ENCODE results near the gene FAM20A.

FAM20A gene

GRCh38 chr17:68612923-68613292 is 11.7 kb upstream of the FAM20A start:
- TF ChIP-seq CTCF (IDR thresholded peaks at IDR 0.05; ENCODE audit: unreplicated experiment in 3 of 3), result no peak
- peak overlapping the region in 1 of 3 experiments; percentile 69 for H3K27ac Mint-ChIP-seq
- peaks cover 8% of the 10 kb centered on the region for H3K27me3 Mint-ChIP-seq (ENCODE audit: low read depth)
- no peaks in the 10 kb centered on the region for H3K4me1 Mint-ChIP-seq
- peaks cover 20% of the 10 kb centered on the region for H3K9me3 Mint-ChIP-seq
- H3K4me3 Mint-ChIP-seq, result no peak overlapping the region
- H3K36me3 Mint-ChIP-seq (ENCODE audit: low read depth), result peaks cover 1% of the 10 kb centered on the region

GRCh38 chr17:68612209-68612922 is 11.2 kb upstream of the FAM20A start:
- Mint-ChIP-seq H3K9me3 (peaks cover 25% of the 10 kb centered on the region), H3K4me1 (no peaks in the 10 kb centered on the region), H3K27me3 (ENCODE audit: low read depth) (peaks cover 8% of the 10 kb centered on the region), H3K27ac (peak overlapping the region in 1 of 3 experiments; percentile 69), H3K4me3 (no peak overlapping the region), H3K36me3 (ENCODE audit: low read depth) (peaks cover 5% of the 10 kb centered on the region)
- TF ChIP-seq CTCF (IDR thresholded peaks at IDR 0.05; ENCODE audit: unreplicated experiment in 3 of 3), result no peak

- Mint-ChIP-seq H3K4me3 (no peak overlapping the region), H3K4me1 (no peaks in the 10 kb centered on the region), H3K27me3 (ENCODE audit: low read depth) (peaks cover 8% of the 10 kb centered on the region), H3K9me3 (peaks cover 31% of the 10 kb centered on the region), H3K36me3 (ENCODE audit: low read depth) (peaks cover 5% of the 10 kb centered on the region), H3K27ac (peak overlapping the region in 1 of 3 experiments; percentile 69)
- TF ChIP-seq CTCF (IDR thresholded peaks at IDR 0.05; ENCODE audit: unreplicated experiment in 3 of 3), result no peak
Observed at GRCh38 chr17:68611353-68612208, 10.4 kb upstream of the FAM20A start.

- H3K27ac Mint-ChIP-seq, result no peak overlapping the region
- TF ChIP-seq CTCF (IDR thresholded peaks at IDR 0.05; ENCODE audit: unreplicated experiment in 3 of 3), result no peak
Observed at GRCh38 chr17:68610554-68610953, 9.4 kb upstream of the FAM20A start.

GRCh38 chr17:68608515-68609130 is 7.5 kb upstream of the FAM20A start:
- Mint-ChIP-seq H3K27me3 (ENCODE audit: low read depth) (peaks cover 14% of the 10 kb centered on the region), H3K9me3 (peaks cover 31% of the 10 kb centered on the region), H3K4me3 (no peak overlapping the region), H3K27ac (no peak overlapping the region), H3K4me1 (no peaks in the 10 kb centered on the region), H3K36me3 (ENCODE audit: low read depth) (peaks cover 5% of the 10 kb centered on the region)
- TF ChIP-seq CTCF (IDR thresholded peaks at IDR 0.05; ENCODE audit: unreplicated experiment in 3 of 3), result no peak

More at GRCh38 chr17:68610554-68610953, 9.4 kb upstream of the FAM20A start:
- Mint-ChIP-seq H3K9me3 (peaks cover 31% of the 10 kb centered on the region), H3K36me3 (ENCODE audit: low read depth) (peaks cover 5% of the 10 kb centered on the region), H3K27me3 (ENCODE audit: low read depth) (peaks cover 13% of the 10 kb centered on the region), H3K4me1 (no peaks in the 10 kb centered on the region), H3K4me3 (no peak overlapping the region)

Measured in nephron (organoid).